DND-41 (cell line): ENCODE measurements around the gene HOXA5.

Experiments
- ATAC-seq: fragments of 200-7000 bp; cut with Tn5 transposase; 3 replicates; pipeline ENCODE4 v1.9.1; 2021; ENCODE audit warnings: low read depth; ENCODE audit not compliant: insufficient read depth
- DNase-seq: peaks from one replicate; pipeline ENCODE4 v3.0.0-alpha.2; 2020
- H2AFZ ChIP-seq: 2 replicates; pipeline ENCODE4 v1.6.0; 2012; ENCODE audit warnings: low read depth, low read length
- H3K27ac ChIP-seq: 2 replicates; pipeline ENCODE4 v1.5.1; 2012; ENCODE audit warnings: low read length, inconsistent platforms
- H3K27me3 ChIP-seq: fragments of 200-600 bp; sonication (generic); 2 replicates; pipeline ENCODE4 v1.6.0; 2012; ENCODE audit warnings: low read length, mild to moderate bottlenecking, inconsistent platforms; ENCODE audit not compliant: insufficient read depth, poor library complexity
- H3K36me3 ChIP-seq: 2 replicates; pipeline ENCODE4 v1.5.1; 2012; ENCODE audit warnings: low read length, inconsistent platforms; ENCODE audit not compliant: insufficient read depth
- H3K4me1 ChIP-seq: 2 replicates; pipeline ENCODE4 v1.5.1; 2012; ENCODE audit warnings: mild to moderate bottlenecking, low read length; ENCODE audit not compliant: insufficient read depth
- H3K4me2 ChIP-seq: 2 replicates; pipeline ENCODE4 v1.6.0; 2012; ENCODE audit warnings: mild to moderate bottlenecking, moderate library complexity, low read length, inconsistent platforms; ENCODE audit not compliant: insufficient read depth
- H3K4me3 ChIP-seq, 2 experiments: fragments of 200-600 bp in 1 of 2; shearing (Covaris generic) in 1 of 2; 2 replicates each; pipeline ENCODE4 v1.5.1; 2012 to 2016; ENCODE audit warnings: inconsistent platforms in 2 of 2, low read length in 2 of 2, mild to moderate bottlenecking in 2 of 2, low read depth in 1 of 2, moderate library complexity in 1 of 2
- H3K79me2 ChIP-seq: 2 replicates; pipeline ENCODE4 v1.6.0; 2012; ENCODE audit warnings: low read length, inconsistent platforms; ENCODE audit not compliant: insufficient read depth
- H3K9ac ChIP-seq: 2 replicates; pipeline ENCODE4 v1.6.0; 2012; ENCODE audit warnings: low read depth, mild to moderate bottlenecking, inconsistent platforms, low read length, moderate library complexity
- H3K9me3 ChIP-seq: 2 replicates; pipeline ENCODE4 v1.5.1; 2012; ENCODE audit warnings: low read length, moderate library complexity, mild to moderate bottlenecking, inconsistent platforms; ENCODE audit not compliant: insufficient read depth, severe bottlenecking
- H4K20me1 ChIP-seq: 2 replicates; pipeline ENCODE4 v1.6.0; 2012; ENCODE audit warnings: low read length; ENCODE audit not compliant: insufficient read depth
- EZH2 ChIP-seq: IDR thresholded peaks from 3 replicates; pipeline ENCODE4 v1.6.1; 2012; ENCODE audit warnings: borderline replicate concordance, low read depth, mild to moderate bottlenecking, moderate library complexity, low read length, inconsistent platforms; ENCODE audit not compliant: severe bottlenecking
- TF ChIP-seq, protein P1 (sequence below): IDR thresholded peaks from 2 replicates; pipeline ENCODE4 v1.5.1; 2012; ENCODE audit warnings: borderline replicate concordance, low read length, moderate library complexity, mild to moderate bottlenecking; ENCODE audit not compliant: poor library complexity, severe bottlenecking; ENCODE audit errors: extremely low read depth

The HOXA5 gene

DNA sequence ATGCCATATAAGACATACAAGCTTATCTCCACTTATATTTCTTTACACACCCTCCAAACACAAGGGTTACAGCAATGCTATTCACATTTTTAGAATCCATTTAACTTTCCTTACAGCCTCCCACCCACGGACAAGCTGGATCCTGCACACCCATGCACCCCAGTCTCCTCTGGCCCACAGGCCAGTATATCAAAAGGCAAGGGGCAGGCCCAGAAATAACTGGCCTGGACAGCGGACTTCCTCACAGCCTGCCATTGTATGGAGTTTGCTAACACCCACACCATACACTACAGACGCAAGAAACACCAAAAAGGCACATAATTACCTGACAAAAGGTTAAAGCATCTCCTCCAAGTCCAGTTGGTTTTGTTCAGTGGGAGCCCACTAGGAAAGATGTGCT is 24.9 kb downstream of the HOXA5 start:
- no peak overlapping the region for H2AFZ ChIP-seq
- no peak overlapping the region for H3K4me2 ChIP-seq
- H3K9me3 ChIP-seq, result no peaks in the 10 kb centered on the region
- H3K4me1 ChIP-seq, result no peaks in the 10 kb centered on the region
- no peaks in the 10 kb centered on the region for H3K36me3 ChIP-seq
- H3K79me2 ChIP-seq, result no peaks in the 10 kb centered on the region
- DNase-seq (no peak), ATAC-seq (no peak)
- H3K27me3 ChIP-seq, result no peaks in the 10 kb centered on the region
- H3K27ac ChIP-seq, result no peak overlapping the region
- no peak for TF ChIP-seq EZH2
- TF ChIP-seq, protein P1, sequence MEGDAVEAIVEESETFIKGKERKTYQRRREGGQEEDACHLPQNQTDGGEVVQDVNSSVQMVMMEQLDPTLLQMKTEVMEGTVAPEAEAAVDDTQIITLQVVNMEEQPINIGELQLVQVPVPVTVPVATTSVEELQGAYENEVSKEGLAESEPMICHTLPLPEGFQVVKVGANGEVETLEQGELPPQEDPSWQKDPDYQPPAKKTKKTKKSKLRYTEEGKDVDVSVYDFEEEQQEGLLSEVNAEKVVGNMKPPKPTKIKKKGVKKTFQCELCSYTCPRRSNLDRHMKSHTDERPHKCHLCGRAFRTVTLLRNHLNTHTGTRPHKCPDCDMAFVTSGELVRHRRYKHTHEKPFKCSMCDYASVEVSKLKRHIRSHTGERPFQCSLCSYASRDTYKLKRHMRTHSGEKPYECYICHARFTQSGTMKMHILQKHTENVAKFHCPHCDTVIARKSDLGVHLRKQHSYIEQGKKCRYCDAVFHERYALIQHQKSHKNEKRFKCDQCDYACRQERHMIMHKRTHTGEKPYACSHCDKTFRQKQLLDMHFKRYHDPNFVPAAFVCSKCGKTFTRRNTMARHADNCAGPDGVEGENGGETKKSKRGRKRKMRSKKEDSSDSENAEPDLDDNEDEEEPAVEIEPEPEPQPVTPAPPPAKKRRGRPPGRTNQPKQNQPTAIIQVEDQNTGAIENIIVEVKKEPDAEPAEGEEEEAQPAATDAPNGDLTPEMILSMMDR, result no peak
- no peaks in the 10 kb centered on the region for H4K20me1 ChIP-seq
- H3K4me3 ChIP-seq, result no peak overlapping the region
- H3K9ac ChIP-seq, result no peak overlapping the region

DNA sequence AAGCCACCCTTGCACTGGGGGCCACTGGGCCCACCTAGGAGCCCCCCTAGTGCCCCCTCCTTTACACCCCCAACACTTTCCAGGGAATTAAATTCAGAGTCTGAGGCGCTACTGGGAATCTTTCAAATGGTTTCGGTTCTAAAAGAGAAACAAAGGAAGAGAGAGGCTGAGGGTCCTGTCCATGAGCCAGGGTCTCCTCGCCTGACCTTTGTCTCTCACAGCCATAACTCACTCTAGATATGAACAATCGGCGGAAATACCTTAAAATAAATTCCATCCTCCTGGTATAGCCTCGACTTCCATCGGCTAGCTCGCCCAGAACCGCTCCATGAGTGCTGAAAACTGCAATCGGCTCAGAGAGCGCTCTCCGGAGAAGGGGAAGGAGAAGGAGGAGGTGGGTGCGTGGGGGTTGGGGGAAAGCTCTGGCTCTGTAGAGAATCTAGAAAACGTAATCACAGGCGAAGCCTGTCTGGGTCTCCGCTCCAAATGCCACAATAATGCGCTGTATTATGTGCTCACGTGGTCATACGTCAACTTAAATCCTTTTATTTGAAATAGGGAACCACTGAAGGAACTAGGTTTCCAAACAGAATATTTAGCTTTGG is 25.5 kb downstream of the HOXA5 start:
- Histone ChIP-seq H3K27ac (no peak overlapping the region), H3K9ac (no peak overlapping the region), H3K36me3 (no peaks in the 10 kb centered on the region), H3K27me3 (no peaks in the 10 kb centered on the region), H4K20me1 (no peaks in the 10 kb centered on the region), H3K4me3 (no peak overlapping the region), H3K4me1 (no peaks in the 10 kb centered on the region), H3K79me2 (no peaks in the 10 kb centered on the region), H3K4me2 (no peak overlapping the region), H2AFZ (no peak overlapping the region), H3K9me3 (no peaks in the 10 kb centered on the region)
- no peak for TF ChIP-seq EZH2
- TF ChIP-seq, protein P1, result no peak
- DNase-seq, result no peak
- ATAC-seq, result no peak

DNA sequence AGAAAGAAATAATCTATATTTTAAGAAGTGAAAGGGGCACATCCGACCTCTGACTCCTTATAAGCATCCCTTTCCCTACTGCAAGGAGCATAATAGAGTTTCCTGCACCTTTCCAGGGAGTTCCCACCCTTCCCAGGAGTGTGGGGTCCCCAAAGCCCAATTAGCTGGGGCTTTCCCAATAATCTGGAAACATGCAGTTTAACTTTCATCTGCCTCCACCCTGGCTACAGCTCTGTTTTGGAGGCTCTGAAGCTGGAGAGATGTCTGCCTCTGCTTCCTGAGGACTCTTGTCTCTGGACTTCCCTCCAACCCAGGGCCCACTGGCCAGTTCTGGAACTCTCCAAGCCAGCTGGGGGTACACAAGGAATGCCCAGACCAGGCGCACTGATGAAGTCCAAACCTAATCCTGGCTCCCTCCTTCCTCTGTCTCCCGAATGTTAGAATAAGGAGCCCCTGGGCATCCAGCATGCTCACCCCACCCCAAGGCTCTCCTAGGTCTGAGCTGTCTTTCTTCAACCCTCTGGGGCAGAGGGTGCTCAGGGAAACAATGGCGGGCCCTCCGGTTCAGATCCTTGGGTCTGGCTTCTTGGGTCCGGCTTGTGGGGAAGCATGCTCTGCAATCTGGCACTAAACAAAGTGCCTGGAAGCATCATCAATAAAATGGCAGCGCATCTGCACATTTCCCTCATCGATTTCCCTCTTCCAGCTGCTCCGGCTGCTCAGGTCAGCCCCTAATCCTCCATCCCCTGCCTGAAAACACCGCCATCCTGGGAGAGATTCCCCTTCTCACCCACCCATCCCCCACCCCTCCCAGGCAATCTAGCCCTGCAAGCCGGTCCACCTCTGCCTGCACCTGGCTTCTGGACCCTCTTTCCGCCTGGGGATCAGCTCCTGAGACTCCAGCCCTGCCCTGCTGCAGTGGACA is 26.3 kb downstream of the HOXA5 start:
- Histone ChIP-seq H3K9ac (no peak overlapping the region), H3K27ac (no peak overlapping the region), H3K4me3 (no peak overlapping the region), H3K36me3 (no peaks in the 10 kb centered on the region), H3K27me3 (no peaks in the 10 kb centered on the region), H2AFZ (no peak overlapping the region), H4K20me1 (no peaks in the 10 kb centered on the region), H3K4me1 (no peaks in the 10 kb centered on the region), H3K79me2 (no peaks in the 10 kb centered on the region), H3K4me2 (no peak overlapping the region), H3K9me3 (no peaks in the 10 kb centered on the region)
- DNase-seq (no peak), ATAC-seq (no peak)
- TF ChIP-seq, protein P1, result no peak
- no peak for TF ChIP-seq EZH2
